HFF-Myc (cell line): ENCODE data around the gene AQP1.

Experiments
- DNase-seq: peaks from one replicate; pipeline ENCODE4 v3.0.0-alpha.2; 2011; ENCODE audit warnings: low read depth; ENCODE audit errors: extremely low read depth
- H3K4me3 ChIP-seq: replicated peaks from 2 replicates; pipeline ENCODE4 v1.5.1; 2011; ENCODE audit warnings: low read depth, mild to moderate bottlenecking, control low read depth, low read length
- TF ChIP-seq, protein P1 (sequence below): IDR thresholded peaks from 2 replicates; pipeline ENCODE4 v1.5.1; 2012; ENCODE audit warnings: mild to moderate bottlenecking, low read depth, low read length, control low read depth; ENCODE audit errors: missing control alignments

AQP1 gene

DNA sequence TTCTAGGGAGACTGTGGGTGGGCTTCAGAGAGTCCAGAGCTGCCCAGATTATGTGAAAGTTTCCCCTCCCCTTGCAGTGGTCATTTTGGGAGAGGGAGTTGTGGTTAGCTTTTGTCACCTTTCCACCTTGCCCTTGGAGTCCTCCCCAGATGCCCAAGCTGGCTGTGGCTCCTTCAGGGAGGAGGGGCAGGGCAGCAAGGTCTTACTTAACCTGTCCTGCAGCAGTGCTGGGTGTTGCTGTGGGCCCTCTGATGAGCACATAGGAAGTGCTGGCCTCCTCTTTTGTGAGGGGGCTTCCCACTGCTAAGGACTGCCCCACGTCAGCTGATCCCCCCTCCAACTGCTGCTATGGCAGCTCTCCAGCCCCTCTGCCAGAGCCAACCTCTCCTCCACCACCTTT is 17.6 kb upstream of the AQP1 start:
- TF ChIP-seq, protein P1, sequence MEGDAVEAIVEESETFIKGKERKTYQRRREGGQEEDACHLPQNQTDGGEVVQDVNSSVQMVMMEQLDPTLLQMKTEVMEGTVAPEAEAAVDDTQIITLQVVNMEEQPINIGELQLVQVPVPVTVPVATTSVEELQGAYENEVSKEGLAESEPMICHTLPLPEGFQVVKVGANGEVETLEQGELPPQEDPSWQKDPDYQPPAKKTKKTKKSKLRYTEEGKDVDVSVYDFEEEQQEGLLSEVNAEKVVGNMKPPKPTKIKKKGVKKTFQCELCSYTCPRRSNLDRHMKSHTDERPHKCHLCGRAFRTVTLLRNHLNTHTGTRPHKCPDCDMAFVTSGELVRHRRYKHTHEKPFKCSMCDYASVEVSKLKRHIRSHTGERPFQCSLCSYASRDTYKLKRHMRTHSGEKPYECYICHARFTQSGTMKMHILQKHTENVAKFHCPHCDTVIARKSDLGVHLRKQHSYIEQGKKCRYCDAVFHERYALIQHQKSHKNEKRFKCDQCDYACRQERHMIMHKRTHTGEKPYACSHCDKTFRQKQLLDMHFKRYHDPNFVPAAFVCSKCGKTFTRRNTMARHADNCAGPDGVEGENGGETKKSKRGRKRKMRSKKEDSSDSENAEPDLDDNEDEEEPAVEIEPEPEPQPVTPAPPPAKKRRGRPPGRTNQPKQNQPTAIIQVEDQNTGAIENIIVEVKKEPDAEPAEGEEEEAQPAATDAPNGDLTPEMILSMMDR, result no peak
- H3K4me3 ChIP-seq, result no peak overlapping the region
- DNase-seq, result no peak

DNA sequence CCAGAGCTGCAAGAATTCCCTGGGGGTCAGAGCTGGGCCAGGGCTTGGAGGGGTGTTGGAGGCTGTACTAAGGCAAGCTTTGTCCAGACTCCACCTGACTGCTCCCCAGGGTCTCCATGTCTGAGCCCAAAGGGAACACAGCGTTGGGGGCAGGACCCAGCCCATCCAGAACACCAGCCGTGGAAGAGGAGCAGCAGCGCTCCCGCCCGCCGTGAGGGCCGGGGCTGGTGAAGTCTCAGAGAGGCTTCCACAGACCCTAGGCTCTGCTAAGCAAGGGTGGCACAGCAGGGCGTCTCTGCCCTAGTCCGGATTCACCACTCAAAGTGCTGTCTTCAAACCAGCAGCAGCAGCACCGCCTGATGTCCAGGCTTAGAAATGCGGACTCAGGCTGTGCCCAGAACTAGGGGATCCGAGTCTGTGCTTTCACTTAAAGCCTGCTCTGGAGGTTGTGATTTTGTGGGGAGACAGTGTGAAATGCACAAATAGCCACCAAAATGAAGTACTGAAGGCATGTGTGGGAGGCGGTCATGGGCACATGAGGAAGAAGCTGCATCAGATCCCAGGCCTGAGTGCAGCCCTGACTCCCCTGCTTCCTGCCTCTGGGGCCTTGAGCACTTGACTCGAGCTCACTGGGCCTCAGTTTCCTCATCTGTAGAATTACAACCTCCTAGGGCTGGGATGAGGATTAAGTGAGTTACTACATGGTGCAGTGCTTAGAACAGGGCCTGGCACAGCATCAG is 16.6 kb upstream of the AQP1 start:
- no peak for DNase-seq
- no peak overlapping the region for H3K4me3 ChIP-seq
- TF ChIP-seq, protein P1, result peak; percentile 5

DNA sequence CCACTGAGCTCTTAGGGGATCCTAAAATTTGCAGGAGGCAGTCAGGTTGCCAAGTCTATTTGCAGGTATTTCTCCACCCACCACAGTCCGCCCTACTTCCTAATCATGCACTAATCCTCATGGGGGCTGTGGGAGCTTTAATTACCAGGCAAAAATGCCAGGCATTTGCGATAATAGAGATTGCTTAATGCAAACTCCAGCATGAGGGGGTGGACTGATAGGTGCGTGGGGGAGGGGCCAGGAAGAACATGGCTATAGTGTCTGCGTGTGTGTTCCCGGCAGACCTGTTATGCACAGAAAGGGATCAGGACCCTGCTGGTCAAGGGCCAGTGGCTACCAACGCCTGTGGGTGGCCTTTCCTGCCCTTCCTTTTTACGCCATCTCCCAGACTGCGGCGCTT is 15.6 kb upstream of the AQP1 start:
- H3K4me3 ChIP-seq, result no peak overlapping the region
- no peak for DNase-seq
- TF ChIP-seq, protein P1, result no peak

DNA sequence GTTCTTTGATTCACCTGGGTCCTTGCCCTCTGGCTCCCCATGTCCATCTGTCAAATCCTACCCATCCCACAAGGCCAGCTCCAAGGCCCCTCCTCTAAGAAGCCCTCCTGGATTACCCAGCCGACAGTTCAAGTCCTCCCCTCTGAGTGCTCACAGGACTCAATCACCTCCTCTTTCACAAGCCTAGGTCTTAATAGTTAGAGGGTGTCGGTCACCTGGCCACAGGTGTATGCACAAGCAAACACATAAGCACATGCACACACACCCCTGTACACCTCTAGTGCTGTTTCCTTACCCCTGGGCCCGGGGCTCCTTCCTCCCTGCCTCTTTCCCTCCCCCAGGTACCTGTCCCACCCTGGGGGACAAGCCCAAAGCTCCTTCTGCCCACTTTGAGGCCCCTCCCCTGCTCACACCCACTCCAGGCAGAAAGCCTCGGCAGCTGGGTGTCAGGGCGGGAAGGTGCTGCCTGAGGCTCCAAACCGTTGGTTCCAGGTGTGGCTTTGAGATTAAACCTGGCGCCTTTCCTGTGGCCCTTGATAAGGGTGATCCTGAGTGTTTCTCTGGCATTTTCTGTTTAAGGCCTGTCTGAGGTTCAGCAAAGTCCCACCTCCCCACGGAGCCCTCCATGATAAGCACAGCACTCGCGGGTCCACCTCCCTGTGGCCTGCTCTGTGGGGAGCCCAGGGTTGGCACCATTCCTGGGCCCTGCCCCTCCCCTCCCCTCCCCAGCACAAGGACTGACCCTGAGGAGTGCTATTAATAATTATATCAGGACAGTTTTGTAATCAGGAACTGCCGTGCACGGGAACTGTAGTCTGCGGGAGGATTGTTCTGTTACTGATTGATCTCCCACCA is 14.6 kb upstream of the AQP1 start:
- TF ChIP-seq, protein P1, result no peak
- no peak overlapping the region for H3K4me3 ChIP-seq
- DNase-seq, result no peak

DNA sequence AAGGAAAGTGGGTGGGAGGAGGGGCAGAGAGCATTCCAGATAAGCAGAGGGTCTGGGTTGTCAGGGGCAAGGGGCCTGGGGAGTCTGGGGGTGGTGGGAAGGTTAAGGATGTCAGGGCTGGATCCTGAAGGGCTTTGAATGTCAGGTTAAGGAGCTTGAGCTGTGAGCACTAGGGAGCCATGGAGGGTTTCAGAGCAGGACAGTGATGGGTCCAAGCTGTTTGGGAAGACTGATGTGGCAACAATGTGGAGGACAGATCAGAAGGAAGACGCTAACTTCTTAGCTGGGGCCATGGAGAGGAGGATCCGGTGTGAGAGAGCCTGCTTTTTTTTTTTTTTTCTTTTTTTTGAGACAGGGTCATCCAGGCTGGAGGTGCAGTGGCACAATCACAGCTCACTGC is 13.9 kb upstream of the AQP1 start:
- H3K4me3 ChIP-seq, result no peak overlapping the region
- no peak for DNase-seq
- TF ChIP-seq, protein P1, result no peak

DNA sequence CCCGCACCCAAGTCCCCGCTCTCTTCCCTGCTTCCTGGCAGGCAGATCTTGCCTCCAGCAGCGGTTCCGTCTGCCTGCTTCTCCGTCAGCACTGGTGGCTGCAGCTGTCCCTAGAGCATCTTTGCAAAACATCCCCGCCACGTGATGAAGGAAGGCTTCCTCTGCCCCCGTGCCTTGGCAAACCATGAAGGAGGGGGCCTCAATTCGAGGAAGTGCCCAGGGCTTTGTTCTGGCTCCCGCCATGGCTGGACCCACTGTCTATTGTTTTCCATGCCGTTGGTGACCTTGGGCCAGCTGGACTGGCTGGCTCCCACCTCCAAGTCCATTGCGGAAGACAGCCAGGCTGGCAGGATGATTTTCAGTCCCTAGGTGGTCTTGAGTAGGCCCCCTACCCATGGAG is 13.2 kb upstream of the AQP1 start:
- TF ChIP-seq, protein P1, result no peak
- no peak for DNase-seq
- H3K4me3 ChIP-seq, result no peak overlapping the region
